ENCODE results near the gene UNG.

- TF ChIP-seq CTCF (IDR thresholded peaks at IDR 0.05): no peak
- TF ChIP-seq EP300 (IDR thresholded peaks at IDR 0.05): no peak
- no peak for TF ChIP-seq POLR2A (IDR thresholded peaks at IDR 0.05)
Measured at GRCh38 chr12:109157986-109158385, 60.6 kb downstream of the UNG start.

Measured in upper lobe of left lung (tissue), 4 donors.